ENCODE data around the gene C3orf20.

C3orf20 gene

GRCh38 chr3:14804835-14805780 is 130.2 kb downstream of the C3orf20 start:
- no peak for DNase-seq (ENCODE audit: low spot score)
- Histone ChIP-seq H3K27ac (replicated peaks; ENCODE audit: low read length) (no peak overlapping the region), H3K4ac (ENCODE audit: low read length) (no peak overlapping the region), H3K9me3 (replicated peaks in 1 of 2; ENCODE audit: control insufficient read depth in 2 of 2, insufficient read depth in 1 of 2, low read depth in 1 of 2, low read length in 2 of 2) (no peaks in the 10 kb centered on the region), H2BK5ac (ENCODE audit: low read length) (no peak overlapping the region), H2AFZ (ENCODE audit: low read length) (peak overlapping the region; percentile 88), H2BK120ac (ENCODE audit: low read depth, low read length) (no peak overlapping the region), H3K9ac (ENCODE audit: low read depth, low read length, poor library complexity) (no peak overlapping the region), H3K79me1 (ENCODE audit: low read depth, low read length) (no peaks in the 10 kb centered on the region), H3K4me3 (ENCODE audit: low read length in 2 of 2) (no peak overlapping the region), H4K91ac (ENCODE audit: low read depth, low read length, poor library complexity) (no peak overlapping the region), H3K27me3 (ENCODE audit: control insufficient read depth in 3 of 3, insufficient read depth in 3 of 3, low read depth in 1 of 3, low read length in 3 of 3) (peaks cover 4 to 75% (median 17%) of the 10 kb centered on the region in 3 experiments), H3K14ac (ENCODE audit: low read length) (no peak overlapping the region), H3K4me1 (ENCODE audit: control insufficient read depth in 2 of 2, insufficient read depth in 1 of 2, low read depth in 1 of 2, low read length in 2 of 2) (peaks cover 0 to 2% of the 10 kb centered on the region in 2 donors), H3K4me2 (ENCODE audit: insufficient read depth, low read length, poor library complexity, severe bottlenecking) (no peak overlapping the region), H3K23ac (ENCODE audit: low read depth, low read length, poor library complexity) (no peak overlapping the region), H2AK5ac (ENCODE audit: low read depth, low read length) (no peak overlapping the region), H3K18ac (ENCODE audit: low read length) (no peak overlapping the region), H4K8ac (ENCODE audit: low read depth, low read length) (no peak overlapping the region), H2BK12ac (ENCODE audit: low read length) (no peak overlapping the region), H2BK15ac (ENCODE audit: low read length) (no peak overlapping the region), H3K36me3 (replicated peaks in 1 of 2; ENCODE audit: control insufficient read depth in 2 of 2, insufficient read depth in 2 of 2, low read length in 2 of 2) (no peaks in the 10 kb centered on the region)
- no CpG with 5 or more reads among the region's 7 CpGs for WGBS, 2 donors (ENCODE audit: extremely low coverage in 2 of 2, insufficient read length in 2 of 2, insufficient replicate concordance in 1 of 2)

- no peaks in the 10 kb centered on the region for H3K79me1 ChIP-seq (ENCODE audit: low read depth, low read length)
Measured at GRCh38 chr3:14805961-14806537, 131.1 kb downstream of the C3orf20 start.

GRCh38 chr3:14806641-14807263 is 131.8 kb downstream of the C3orf20 start:
- H3K36me3 ChIP-seq (replicated peaks in 1 of 2; ENCODE audit: control insufficient read depth in 2 of 2, insufficient read depth in 2 of 2, low read length in 2 of 2) = no peaks in the 10 kb centered on the region
- peaks cover 0 to 4% of the 10 kb centered on the region in 2 donors for H3K4me1 ChIP-seq (ENCODE audit: control insufficient read depth in 2 of 2, insufficient read depth in 1 of 2, low read depth in 1 of 2, low read length in 2 of 2)
- H3K4me3 ChIP-seq (ENCODE audit: low read length in 2 of 2) = no peak overlapping the region
- no peak overlapping the region for H2BK15ac ChIP-seq (ENCODE audit: low read length)
- no peak overlapping the region for H3K4me2 ChIP-seq (ENCODE audit: insufficient read depth, low read length, poor library complexity, severe bottlenecking)
- H3K9ac ChIP-seq (ENCODE audit: low read depth, low read length, poor library complexity) = no peak overlapping the region
- no peak overlapping the region for H3K27ac ChIP-seq (replicated peaks; ENCODE audit: low read length)
- H3K14ac ChIP-seq (ENCODE audit: low read length) = no peak overlapping the region
- no peaks in the 10 kb centered on the region for H3K79me1 ChIP-seq (ENCODE audit: low read depth, low read length)
- no peak overlapping the region for H3K18ac ChIP-seq (ENCODE audit: low read length)
- H3K9me3 ChIP-seq (replicated peaks in 1 of 2; ENCODE audit: control insufficient read depth in 2 of 2, insufficient read depth in 1 of 2, low read depth in 1 of 2, low read length in 2 of 2) = no peaks in the 10 kb centered on the region
- no CpG with 5 or more reads among the region's 8 CpGs for WGBS, 2 donors (ENCODE audit: extremely low coverage in 2 of 2, insufficient read length in 2 of 2, insufficient replicate concordance in 1 of 2)
- H4K8ac ChIP-seq (ENCODE audit: low read depth, low read length) = no peak overlapping the region
- no peak overlapping the region for H3K23ac ChIP-seq (ENCODE audit: low read depth, low read length, poor library complexity)
- no peak overlapping the region for H2AK5ac ChIP-seq (ENCODE audit: low read depth, low read length)
- no peak overlapping the region for H2BK12ac ChIP-seq (ENCODE audit: low read length)
- no peak overlapping the region for H4K91ac ChIP-seq (ENCODE audit: low read depth, low read length, poor library complexity)
- no peak overlapping the region for H2AFZ ChIP-seq (ENCODE audit: low read length)
- no peak overlapping the region for H2BK5ac ChIP-seq (ENCODE audit: low read length)
- H3K27me3 ChIP-seq (ENCODE audit: control insufficient read depth in 3 of 3, insufficient read depth in 3 of 3, low read depth in 1 of 3, low read length in 3 of 3) = peaks cover 16 to 81% (median 32%) of the 10 kb centered on the region in 3 experiments
- DNase-seq (ENCODE audit: low spot score) = no peak
- H2BK120ac ChIP-seq (ENCODE audit: low read depth, low read length) = no peak overlapping the region
- H3K4ac ChIP-seq (ENCODE audit: low read length) = no peak overlapping the region

More at GRCh38 chr3:14805961-14806537, 131.1 kb downstream of the C3orf20 start:
- Histone ChIP-seq H3K4me3 (ENCODE audit: low read length in 2 of 2) (no peak overlapping the region), H3K4me2 (ENCODE audit: insufficient read depth, low read length, poor library complexity, severe bottlenecking) (no peak overlapping the region), H3K23ac (ENCODE audit: low read depth, low read length, poor library complexity) (no peak overlapping the region), H3K27ac (replicated peaks; ENCODE audit: low read length) (no peak overlapping the region), H2AK5ac (ENCODE audit: low read depth, low read length) (no peak overlapping the region), H2BK15ac (ENCODE audit: low read length) (no peak overlapping the region), H3K4ac (ENCODE audit: low read length) (no peak overlapping the region), H3K27me3 (ENCODE audit: control insufficient read depth in 3 of 3, insufficient read depth in 3 of 3, low read depth in 1 of 3, low read length in 3 of 3) (peaks cover 10 to 81% (median 25%) of the 10 kb centered on the region in 3 experiments), H4K91ac (ENCODE audit: low read depth, low read length, poor library complexity) (no peak overlapping the region), H2BK12ac (ENCODE audit: low read length) (no peak overlapping the region), H3K9me3 (replicated peaks in 1 of 2; ENCODE audit: control insufficient read depth in 2 of 2, insufficient read depth in 1 of 2, low read depth in 1 of 2, low read length in 2 of 2) (no peaks in the 10 kb centered on the region), H3K4me1 (ENCODE audit: control insufficient read depth in 2 of 2, insufficient read depth in 1 of 2, low read depth in 1 of 2, low read length in 2 of 2) (peaks cover 0 to 3% of the 10 kb centered on the region in 2 donors), H3K9ac (ENCODE audit: low read depth, low read length, poor library complexity) (no peak overlapping the region), H3K14ac (ENCODE audit: low read length) (no peak overlapping the region), H2BK120ac (ENCODE audit: low read depth, low read length) (no peak overlapping the region), H4K8ac (ENCODE audit: low read depth, low read length) (no peak overlapping the region), H2BK5ac (ENCODE audit: low read length) (no peak overlapping the region), H2AFZ (ENCODE audit: low read length) (no peak overlapping the region), H3K36me3 (replicated peaks in 1 of 2; ENCODE audit: control insufficient read depth in 2 of 2, insufficient read depth in 2 of 2, low read length in 2 of 2) (no peaks in the 10 kb centered on the region), H3K18ac (ENCODE audit: low read length) (no peak overlapping the region)
- DNase-seq (ENCODE audit: low spot score) = no peak
- no CpG with 5 or more reads among the region's 4 CpGs for WGBS, 2 donors (ENCODE audit: extremely low coverage in 2 of 2, insufficient read length in 2 of 2, insufficient replicate concordance in 1 of 2)

- no peak overlapping the region for H4K8ac ChIP-seq (ENCODE audit: low read depth, low read length)
- H3K36me3 ChIP-seq (replicated peaks in 1 of 2; ENCODE audit: control insufficient read depth in 2 of 2, insufficient read depth in 2 of 2, low read length in 2 of 2) = no peaks in the 10 kb centered on the region
- H3K9me3 ChIP-seq (replicated peaks in 1 of 2; ENCODE audit: control insufficient read depth in 2 of 2, insufficient read depth in 1 of 2, low read depth in 1 of 2, low read length in 2 of 2) = no peaks in the 10 kb centered on the region
- no peak overlapping the region for H3K4me3 ChIP-seq (ENCODE audit: low read length in 2 of 2)
- H4K91ac ChIP-seq (ENCODE audit: low read depth, low read length, poor library complexity) = no peak overlapping the region
- no peak overlapping the region for H2BK5ac ChIP-seq (ENCODE audit: low read length)
- H2BK12ac ChIP-seq (ENCODE audit: low read length) = no peak overlapping the region
- no peak overlapping the region for H2AK5ac ChIP-seq (ENCODE audit: low read depth, low read length)
- no peak overlapping the region for H3K27ac ChIP-seq (replicated peaks; ENCODE audit: low read length)
- no peak overlapping the region for H3K14ac ChIP-seq (ENCODE audit: low read length)
- no peak overlapping the region for H3K23ac ChIP-seq (ENCODE audit: low read depth, low read length, poor library complexity)
- H3K9ac ChIP-seq (ENCODE audit: low read depth, low read length, poor library complexity) = no peak overlapping the region
- no peak overlapping the region for H3K4ac ChIP-seq (ENCODE audit: low read length)
- no peak overlapping the region for H2BK15ac ChIP-seq (ENCODE audit: low read length)
- H3K4me2 ChIP-seq (ENCODE audit: insufficient read depth, low read length, poor library complexity, severe bottlenecking) = no peak overlapping the region
- H2AFZ ChIP-seq (ENCODE audit: low read length) = no peak overlapping the region
- no peak overlapping the region for H2BK120ac ChIP-seq (ENCODE audit: low read depth, low read length)
- DNase-seq (ENCODE audit: low spot score) = no peak
- H3K27me3 ChIP-seq (ENCODE audit: control insufficient read depth in 3 of 3, insufficient read depth in 3 of 3, low read depth in 1 of 3, low read length in 3 of 3) = peaks cover 16 to 81% (median 40%) of the 10 kb centered on the region in 3 experiments
- no peaks in the 10 kb centered on the region for H3K79me1 ChIP-seq (ENCODE audit: low read depth, low read length)
- H3K18ac ChIP-seq (ENCODE audit: low read length) = no peak overlapping the region
- peaks cover 0 to 4% of the 10 kb centered on the region in 2 donors for H3K4me1 ChIP-seq (ENCODE audit: control insufficient read depth in 2 of 2, insufficient read depth in 1 of 2, low read depth in 1 of 2, low read length in 2 of 2)
Measured at GRCh38 chr3:14808025-14808424, 133.1 kb downstream of the C3orf20 start.
